Measurements from ENCODE around the gene PTH1R.

PTH1R gene

DNA sequence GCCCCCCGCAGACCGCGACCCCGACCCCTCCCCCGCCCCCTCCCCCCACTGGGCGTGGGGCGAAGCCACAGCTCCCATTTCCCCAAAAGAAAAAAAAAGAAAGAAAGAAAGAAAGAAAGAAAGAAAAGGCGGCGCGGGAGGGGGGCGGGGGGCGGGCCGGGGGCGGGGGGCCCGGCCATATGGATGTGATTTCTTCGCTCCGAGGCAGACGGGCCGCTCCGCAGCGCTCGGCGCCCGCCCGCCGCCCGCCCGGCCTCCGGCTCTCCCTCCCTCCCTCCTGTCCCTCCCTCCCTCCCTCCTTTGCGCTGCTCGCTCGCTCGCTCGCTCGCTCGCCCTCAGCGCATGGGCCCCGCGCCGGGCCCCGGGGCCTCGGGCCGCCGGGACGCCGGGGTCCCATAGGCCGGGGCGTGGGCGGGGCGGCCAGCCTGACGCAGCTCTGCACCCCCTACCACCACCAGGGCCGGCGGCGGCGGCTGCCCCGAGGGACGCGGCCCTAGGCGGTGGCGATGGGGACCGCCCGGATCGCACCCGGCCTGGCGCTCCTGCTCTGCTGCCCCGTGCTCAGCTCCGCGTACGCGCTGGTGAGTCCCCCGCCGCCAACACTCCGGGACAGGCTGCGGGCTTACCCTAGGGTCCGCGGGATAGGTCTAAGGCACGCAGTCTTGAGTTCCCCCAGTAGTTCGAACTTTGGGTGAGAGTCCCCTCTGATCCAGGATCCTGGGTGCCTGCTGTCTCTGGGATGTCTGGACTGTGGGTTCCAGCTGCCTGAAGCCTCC, 5.7 kb downstream of the PTH1R start:
- peak in 1 of 2 donors; percentile 17 for DNase-seq

DNA sequence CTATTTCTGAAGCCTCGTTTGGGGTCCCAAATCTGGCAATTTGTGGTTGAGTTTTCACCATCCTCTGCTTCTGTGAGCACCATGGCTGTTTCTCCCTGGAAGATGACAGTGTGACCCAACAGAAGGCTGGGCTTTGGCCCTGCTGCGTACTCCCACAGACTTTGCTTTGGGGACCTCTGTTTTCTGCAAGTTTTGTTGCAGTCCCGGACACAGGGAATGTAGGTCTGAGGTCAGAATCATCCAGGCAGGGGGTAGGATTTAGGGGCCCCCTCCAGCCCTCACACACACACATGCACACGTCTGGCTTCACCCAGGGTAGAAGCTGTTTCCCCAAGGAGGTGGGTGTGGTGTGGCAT, 6.3 kb downstream of the PTH1R start:
- DNase-seq: no peak

- DNase-seq: no peak
Measured at GRCh38 chr3:46884427-46884826, 6.9 kb downstream of the PTH1R start.

DNA sequence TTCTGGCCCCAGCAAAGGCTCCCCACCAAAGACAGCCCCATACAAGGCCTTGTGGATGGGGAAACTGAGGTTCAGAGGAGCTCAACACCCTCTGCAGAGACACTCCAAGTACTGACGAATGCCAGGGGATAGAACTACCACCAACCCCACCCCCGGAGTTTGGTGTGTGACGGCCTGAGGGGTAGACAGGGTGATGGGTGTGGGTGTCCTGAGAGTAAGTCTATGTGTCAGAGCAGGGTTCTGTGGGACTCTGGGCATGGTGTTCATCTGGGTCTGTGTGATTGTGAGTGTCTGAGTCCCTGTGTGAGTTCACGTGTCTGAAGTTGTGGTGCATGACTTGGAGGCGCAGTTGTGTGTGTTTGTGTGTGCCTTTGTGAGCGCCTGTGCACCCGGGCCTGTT, 7.4 kb downstream of the PTH1R start:
- DNase-seq: no peak

DNA sequence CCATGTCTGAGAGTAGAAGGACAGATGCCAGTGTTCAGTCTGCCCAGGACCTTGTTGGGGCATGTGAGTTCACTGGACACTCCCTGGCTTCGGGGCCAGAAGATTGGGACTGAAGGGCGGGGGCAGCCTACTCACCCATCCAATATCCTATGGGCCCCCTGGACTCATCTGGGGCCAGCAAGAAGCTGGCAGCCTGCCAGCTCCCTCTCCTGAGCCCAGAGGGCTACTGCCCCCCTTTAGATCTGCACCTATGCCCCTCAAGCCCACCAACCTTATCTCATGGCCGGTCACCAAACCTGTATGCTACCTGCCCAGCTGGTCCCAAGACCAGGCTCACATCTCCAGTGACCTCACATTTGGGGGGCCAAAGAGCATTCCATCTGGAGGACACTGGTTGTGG, 8.1 kb downstream of the PTH1R start:
- no peak for DNase-seq

DNA sequence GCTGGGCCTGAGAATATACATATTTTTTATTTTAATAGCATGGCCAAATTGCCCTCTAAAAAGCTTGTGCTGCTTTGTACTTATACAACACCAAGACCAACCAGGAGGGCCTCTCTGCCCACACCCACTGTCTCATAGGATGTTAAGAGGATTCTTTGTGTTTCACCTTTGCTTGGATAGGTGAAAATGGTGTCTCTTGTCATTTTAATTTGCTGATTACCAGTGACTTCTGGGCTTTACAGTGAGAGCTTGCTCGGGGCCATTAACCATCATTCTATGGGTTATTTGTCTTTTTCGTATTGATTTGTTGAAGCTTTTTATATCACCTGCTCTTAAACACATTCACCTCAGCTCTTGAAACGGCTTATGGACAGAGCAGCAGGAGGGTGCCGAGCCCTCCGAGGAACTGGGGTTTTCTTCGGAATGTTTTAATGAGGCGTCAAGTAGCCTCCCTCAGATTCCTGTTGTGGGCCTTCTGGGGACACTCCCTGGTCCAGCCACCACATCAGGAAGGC, 10.5 kb downstream of the PTH1R start:
- DNase-seq: no peak

DNA sequence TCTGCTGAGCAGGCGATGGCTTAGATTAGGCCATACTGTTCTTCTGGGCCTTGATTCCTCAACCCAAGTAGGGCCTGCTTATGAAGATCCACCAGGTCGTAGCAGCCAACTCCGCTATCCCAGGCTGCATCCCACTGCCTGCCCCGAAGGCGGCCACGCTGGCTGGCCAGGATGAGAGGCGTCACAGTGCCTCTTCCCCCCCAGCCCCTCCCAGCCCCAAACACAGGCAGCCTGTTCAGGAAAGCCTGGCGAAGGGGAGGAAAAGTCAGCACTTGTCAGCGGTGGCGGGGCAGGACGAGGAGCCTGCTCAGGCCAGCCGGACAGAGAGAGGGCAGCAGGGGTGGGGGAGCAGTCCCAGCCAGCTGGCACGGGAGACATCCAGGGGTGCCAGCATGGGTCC, 11.2 kb downstream of the PTH1R start:
- DNase-seq: no peak

DNA sequence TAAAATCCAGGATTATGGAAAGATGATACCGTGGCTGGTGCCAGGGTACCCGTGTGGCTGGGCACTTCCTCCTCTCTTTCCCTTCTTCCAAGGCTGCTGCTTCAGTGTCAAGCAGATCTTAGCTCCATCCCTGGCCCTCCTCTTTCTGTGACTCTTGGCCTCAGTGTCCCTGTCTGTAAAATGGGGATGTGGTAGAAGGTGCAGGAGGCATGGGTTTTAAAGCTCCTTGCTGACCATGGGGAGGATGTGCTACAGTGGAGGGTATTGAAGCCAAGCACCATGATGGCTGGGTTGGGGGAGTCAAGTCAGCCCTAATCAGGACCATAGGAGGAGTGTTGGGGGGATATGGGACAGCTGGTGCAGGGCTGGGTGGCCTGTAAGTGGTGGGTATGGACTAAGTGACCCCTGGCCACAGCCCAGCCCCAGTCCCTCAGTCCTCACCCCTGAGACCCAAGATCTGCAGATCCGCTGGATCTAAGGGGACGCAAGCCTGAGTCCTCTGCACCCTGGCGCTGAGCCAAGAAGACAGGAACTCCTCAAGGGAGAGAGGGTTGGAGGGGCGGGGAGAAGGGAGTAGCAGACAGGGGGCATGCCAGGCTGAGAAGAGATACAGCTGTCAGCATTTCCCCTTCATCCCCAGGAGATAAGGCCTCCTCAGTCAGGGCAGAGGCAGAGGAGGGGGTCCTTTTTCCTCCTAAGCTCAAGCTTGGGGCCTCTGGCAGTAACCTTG, 12.0 kb downstream of the PTH1R start:
- DNase-seq: no peak

DNA sequence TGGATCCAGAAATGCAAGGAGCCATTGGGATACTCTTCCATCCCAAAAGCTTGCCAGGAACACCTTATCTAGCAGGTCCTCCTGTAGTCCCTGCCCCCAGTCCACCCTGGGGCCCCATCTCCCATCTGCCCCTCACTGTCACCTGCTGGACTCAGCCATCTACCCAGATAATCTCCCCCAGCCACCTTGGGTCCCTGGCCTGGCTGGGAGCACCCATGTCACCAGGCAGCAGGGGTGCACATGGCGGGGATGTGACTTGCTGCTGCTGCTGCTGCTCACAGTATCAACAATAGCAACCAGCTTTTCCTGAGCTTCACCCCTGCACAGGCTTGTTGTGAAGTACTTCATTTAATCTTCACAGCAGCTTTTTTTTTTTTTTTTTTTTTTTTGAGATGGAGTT, 12.6 kb downstream of the PTH1R start:
- no peak for DNase-seq

DNA sequence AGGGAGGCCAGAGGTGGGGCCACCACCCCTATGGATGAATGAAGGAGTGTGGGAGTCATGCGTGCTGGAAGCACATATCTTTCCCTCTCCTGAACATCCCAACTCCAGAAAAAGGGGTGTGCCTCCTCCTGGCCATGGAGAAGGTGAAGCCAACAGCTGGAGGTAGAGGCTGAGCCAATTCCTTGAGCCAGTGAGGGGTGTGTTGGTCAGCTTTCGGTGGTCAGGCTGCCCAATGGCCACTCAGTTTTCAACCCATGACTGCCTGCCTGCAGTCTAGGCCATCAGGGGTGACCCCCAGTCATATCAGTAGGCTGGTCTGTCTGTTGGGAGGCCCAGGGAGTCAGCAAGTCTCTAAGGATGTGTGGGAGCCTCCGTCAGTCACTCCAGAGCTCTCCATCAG, 13.6 kb downstream of the PTH1R start:
- DNase-seq: no peak

GRCh38 chr3:46892285-46893145, 15.0 kb downstream of the PTH1R start:
- DNase-seq: peak in 1 of 2 donors; percentile 57

- no peak for DNase-seq
Measured at GRCh38 chr3:46893146-46893748, 15.7 kb downstream of the PTH1R start.

DNA sequence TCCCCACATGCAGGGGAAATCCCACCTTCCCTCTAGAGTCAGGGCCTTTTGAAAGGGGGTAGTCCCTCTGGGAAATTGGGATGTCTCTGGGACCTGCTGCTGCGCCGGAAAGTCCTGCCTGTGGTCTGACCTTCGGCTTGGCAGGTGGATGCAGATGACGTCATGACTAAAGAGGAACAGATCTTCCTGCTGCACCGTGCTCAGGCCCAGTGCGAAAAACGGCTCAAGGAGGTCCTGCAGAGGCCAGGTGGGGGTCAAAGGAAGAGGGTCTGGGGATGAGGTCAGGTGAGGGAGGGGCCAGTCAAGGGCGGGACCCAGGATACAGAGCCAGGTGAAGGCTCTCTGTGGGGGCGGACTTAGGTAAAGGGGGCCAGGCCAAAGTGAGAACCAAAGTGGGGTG, 16.2 kb downstream of the PTH1R start:
- DNase-seq: no peak

DNA sequence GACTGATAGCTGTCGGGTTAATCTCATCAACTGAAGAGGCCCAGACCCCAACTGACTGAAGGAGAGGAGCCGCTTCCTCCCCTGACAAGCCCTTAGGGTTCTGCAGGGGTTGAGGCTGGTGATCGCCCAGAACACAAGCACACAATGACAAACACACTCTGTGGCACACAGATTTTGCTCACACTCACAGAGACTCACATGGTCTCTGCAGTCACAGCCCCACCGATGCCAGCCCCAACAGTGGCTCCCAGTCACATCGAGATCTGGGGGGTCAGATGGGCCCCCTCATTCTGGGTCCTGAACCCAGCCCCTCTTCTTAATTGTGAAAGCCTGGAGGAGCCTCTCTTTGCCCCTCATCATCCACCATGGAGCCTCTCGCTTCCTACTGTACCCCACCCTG, 16.7 kb downstream of the PTH1R start:
- no peak for DNase-seq

- peak; percentile 71 to 78 for DNase-seq
Measured at GRCh38 chr3:46895204-46895660, 17.7 kb downstream of the PTH1R start.

DNA sequence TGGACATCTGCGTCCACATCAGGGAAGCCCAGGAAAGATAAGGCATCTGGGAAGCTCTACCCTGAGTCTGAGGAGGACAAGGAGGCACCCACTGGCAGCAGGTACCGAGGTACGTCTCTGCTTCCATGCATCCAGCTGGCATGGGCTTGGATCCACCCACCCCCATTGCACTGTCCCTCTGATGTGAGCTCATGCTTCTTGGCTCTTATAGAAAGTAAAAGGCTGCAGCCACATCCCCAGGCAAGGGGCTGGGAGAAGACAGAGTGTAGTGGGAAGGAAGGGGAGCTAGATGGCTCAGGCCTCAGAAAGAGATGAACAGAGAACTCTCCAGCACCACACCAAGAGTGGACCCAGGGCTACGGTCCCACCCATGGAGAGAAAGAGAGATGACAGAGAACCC, 18.2 kb downstream of the PTH1R start:
- DNase-seq: no peak

- no peak for DNase-seq
Measured at GRCh38 chr3:46896386-46896785, 18.9 kb downstream of the PTH1R start.

DNA sequence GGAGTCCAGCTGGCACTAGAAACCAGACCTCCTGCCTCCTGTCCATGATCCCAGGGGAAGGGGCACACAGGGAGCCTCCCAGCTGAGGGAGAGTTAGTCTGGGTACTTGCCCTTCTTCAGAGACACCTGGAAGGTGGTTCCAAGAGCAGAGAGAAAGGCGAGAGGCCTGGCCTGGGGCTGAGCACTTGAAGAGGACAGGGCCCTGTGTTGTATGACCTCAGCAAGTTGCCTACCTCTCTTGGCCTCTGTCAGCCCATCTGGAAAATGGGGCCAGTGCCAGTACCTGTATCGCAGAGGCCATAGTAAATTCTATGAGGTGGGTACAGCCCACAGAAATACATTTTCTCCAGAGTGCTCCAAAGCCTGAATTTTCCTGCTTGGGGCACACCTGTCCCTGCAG, 19.5 kb downstream of the PTH1R start:
- DNase-seq: no peak

GRCh38 chr3:46897829-46898320, 20.4 kb downstream of the PTH1R start:
- DNase-seq: no peak

DNA sequence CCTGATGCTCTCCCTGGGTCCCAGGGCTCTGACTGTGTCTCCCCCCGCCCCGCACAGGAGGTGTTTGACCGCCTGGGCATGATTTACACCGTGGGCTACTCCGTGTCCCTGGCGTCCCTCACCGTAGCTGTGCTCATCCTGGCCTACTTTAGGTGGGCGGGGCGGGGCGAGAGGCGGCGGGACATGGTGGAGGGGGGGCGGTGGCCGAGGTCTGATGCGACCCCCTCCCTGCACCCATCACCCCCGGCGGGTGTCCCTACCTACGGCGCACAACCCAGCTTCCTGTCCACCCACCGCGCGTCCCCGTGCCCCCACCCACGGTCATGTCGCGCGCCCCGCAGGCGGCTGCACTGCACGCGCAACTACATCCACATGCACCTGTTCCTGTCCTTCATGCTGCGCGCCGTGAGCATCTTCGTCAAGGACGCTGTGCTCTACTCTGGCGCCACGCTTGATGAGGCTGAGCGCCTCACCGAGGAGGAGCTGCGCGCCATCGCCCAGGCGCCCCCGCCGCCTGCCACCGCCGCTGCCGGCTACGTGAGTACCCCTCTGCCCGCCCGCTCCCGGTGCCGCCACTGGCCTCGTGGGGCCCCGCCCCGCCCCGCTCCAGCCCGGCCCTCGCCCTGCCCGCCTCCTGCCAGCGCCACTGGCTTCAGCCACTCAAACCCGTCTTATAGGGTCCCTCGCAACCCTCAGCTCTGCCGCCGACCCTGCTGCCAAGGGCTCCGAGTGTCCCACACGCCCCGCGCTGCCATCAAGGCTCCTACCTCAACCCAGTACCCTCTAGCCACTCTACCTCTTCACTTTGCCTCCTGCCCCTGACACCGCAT, 21.0 kb downstream of the PTH1R start:
- peak in 1 of 2 donors; percentile 14 for DNase-seq

GRCh38 chr3:46899151-46900006, 21.9 kb downstream of the PTH1R start:
- DNase-seq: no peak
